Brain pericyte (primary cell): ENCODE data around the gene TLNRD1.

Experiments
- DNase-seq: peaks from one replicate; pipeline ENCODE4 v3.0.0-alpha.2; 2012; ENCODE audit warnings: low read depth, low spot score

TLNRD1 gene

GRCh38 chr15:81025721-81026370 lies 25.1 kb downstream of the TLNRD1 start:
- no peak for DNase-seq

DNA sequence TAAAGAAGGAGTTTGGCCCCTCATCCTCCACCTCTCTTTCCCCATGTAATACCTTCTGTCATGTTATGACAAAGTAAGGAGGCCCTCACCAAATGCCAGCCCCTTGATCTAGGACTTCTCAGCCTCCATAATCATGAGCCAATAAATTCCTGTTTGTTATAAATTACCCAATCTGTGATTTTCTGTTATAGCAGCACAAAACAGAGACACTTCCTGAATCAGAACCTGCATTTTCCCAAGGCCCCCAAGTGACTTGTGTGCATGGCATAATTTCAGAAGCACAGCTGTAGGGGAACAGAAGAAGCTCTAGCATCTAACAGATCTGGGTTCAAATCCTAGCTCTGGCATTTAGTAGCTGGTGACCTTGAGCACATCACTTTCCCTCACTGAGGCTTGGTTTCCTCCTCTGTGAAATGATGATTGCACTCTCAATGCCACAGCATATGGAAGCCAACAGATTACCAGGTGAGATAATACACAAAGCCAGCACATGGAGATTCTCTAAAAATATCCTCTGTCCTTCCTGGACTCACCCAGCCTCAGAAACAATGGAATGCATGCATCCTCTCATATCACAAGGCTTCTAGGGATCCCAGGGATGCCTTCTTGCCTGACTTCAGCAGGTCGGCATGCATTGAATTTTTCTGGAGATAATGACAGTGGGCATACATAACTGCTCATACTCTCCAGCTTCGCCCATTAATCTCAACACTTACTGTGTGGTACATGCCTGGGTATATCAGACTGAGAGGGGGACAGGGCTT lies 26.3 kb downstream of the TLNRD1 start:
- DNase-seq: no peak

GRCh38 chr15:81029414-81030300 lies 28.9 kb downstream of the TLNRD1 start:
- no peak for DNase-seq

GRCh38 chr15:81030301-81030750 lies 29.6 kb downstream of the TLNRD1 start:
- DNase-seq: no peak

DNA sequence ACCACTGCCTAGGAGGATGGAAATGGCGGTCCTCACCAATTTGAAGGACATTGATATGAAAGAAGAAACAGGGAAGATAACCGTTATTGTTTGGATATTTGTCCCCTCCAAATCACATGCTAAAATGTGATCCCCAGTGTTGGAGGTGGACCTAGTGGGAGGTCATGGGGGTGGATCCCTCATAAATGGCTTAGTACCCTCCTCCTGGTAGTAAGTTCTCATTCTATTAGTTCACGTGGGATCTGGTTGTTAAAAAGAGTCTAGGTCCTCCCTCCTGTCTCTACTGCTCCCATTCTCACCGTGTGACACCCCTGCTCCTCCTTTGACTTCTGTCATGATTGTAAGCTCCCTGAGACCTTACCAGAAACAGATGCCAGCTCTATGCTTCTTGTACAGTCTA lies 30.5 kb downstream of the TLNRD1 start:
- no peak for DNase-seq

DNA sequence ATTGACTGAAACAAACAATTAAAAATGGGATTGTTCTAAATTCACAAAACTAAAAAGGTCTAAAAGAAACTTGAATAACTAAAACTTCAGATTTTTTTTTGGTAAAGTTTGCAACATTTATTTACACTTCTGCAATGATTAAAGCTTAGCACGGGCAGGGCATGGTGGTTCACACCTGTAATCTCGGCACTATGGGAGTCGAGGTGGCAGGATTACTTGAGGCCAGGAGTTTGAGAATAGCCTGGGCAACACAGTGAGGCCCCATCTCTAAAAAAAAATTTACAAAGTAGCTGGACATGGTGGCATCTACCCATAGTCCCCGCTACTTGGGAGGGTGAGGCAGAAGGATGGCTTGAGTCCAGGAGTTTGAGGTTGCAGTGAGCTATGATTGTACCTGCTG lies 31.6 kb downstream of the TLNRD1 start:
- no peak for DNase-seq

DNA sequence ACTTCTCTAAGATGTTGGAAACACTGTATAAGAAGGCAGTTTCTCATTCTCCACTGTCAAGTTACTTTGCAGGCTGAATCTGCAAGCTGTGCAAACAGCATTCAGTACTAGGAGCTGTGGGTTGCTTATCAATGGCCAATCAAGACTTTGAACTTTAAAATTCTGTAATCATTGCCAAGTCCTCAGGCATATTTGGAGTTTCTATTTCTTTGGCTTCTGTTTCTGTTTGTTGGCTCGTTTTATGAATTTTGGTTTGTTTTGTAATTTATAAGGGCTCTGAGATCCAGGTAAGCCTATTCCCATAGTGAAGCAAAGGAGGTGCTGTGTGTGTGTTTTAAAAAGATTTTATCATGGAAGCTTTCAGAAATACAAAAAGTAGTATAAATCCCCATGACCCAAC lies 32.1 kb downstream of the TLNRD1 start:
- no peak for DNase-seq

DNA sequence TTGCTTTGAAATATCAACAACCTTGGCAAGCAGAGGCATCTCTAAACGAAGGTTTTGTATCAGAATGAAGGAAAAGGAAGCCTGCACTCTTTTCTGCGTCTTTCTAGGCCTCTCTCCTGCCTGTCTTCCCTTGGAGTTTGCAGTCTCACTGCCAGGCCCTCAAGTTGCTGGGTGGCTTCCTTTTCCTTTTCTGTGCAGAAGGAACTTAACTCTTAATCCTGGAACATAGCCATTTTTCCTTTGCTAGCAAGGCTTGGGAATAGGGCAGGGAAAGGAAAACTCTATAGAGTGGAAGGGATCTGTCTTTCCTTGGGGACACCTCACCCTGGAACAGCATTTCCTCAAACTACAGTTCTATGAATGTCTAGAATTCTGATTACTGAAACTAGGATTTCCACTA lies 32.8 kb downstream of the TLNRD1 start:
- no peak for DNase-seq

DNA sequence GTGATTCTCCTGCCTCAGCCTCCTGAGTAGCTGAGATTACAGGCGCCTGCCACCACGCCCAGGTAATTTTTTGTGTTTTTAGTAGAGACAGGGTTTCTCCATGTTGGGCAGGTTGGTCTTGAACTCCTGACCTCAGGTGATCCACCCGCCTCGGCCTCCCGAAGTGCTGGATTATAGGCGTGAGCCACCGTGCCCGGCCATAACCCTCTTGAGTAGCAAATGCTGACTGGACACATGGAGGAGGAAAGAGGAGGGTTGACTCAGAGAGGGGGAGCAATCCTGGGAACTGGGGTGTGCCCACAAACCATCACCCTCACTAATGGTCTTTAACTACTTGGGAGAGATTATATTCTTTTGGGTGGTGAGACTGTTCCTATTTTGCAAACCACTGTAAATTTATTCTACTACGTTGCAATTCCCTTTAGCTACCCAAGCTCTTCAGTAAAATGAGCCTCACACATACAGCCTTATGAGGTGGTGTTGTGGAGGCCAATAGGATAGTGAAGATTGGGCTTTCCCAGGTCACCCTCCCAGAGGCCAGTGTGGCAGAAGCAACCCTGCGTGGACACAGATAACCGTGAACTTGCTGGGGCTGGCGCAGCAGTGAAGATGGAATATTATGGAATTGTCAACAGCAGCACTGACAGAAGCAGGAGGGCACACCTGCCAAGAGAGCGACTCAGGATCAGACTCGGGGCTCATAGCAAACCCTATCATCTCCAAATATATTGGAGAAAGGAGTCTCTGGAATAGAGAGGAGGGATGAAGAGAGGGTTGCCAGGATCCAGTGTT lies 37.4 kb downstream of the TLNRD1 start:
- no peak for DNase-seq

- no peak for DNase-seq
Measured at GRCh38 chr15:81038975-81039607, 38.4 kb downstream of the TLNRD1 start.

- DNase-seq: no peak
Measured at GRCh38 chr15:81040757-81041156, 40.0 kb downstream of the TLNRD1 start.

DNA sequence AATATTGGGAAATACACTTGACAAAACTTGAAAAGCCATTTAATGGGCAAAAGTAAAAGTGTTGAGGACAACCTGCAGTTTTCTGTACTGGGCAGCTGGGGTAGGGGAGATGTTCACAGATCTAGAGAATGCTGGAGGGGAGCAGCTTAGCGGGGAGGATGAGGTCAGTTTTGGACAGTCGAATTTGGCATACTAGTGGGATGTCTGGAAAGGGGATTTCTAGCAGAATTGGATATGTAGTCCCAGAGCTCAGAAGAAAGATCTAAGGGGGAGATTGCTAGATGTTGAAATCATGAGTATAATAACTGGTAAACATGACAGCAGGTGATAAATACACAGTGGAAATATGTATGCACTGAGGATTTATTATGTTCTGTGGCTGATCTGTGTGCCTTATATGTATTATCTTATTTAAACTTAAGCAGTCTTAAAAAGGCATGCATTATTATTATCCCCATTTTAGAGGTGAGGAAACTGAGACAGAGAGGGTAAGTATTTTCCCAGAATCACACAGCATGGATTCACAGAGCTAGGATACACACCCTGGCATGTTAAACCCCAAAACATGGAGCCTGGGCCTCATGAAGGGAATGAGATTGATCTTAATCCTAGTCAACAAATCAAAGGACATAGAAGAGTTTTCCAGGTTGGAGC lies 42.7 kb downstream of the TLNRD1 start:
- no peak for DNase-seq

DNA sequence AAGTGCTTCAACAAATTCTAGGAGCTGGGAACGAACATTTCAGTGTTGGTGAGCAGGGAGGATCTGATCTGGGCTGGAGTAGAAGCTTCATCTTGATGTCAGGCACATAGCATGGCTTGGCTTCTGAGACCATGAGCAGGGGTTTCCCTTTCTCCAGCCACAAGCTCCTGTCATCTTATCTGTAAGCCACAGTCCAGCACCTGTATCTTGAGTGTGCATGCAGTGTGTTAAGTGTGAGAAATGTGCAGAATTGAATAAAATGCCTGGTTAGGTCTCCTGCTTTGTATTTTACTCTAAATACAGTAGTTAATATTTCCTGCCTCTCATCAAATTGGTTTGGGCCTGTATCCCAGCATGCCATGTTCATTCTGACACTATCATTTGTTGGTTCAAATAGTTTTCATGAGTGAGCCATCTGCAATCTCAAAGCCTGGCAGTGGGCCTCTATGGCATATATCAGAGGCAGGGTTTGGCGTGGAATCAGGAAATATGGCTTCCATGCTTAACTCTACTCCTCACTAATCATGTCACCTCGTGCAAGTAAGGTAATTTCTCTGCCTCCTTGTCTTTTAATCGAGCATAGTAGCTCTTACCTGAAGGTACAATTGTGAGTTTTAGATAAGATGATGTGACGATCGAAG lies 43.3 kb downstream of the TLNRD1 start:
- no peak for DNase-seq

DNA sequence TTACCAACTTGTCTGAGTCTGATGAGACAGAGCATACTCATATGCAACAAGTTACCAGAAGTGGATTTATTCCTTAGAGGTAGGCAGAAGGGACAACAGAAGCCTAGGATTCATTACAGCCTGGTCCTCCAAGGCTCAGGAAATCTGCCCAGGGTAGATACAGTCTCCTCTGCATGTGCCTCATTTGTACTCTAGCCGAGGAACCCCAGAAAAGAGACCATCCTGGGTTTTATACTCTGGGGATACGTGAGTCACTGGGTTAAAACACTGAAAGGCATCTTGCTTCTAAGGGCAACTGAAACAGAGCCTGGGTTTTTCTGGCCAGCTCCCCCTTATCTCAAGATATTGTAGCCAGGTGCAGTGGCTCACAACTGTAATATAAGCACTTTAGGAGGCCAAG lies 45.6 kb downstream of the TLNRD1 start:
- DNase-seq: no peak

- no peak for DNase-seq
Measured at GRCh38 chr15:81047928-81048327, 47.2 kb downstream of the TLNRD1 start.

DNA sequence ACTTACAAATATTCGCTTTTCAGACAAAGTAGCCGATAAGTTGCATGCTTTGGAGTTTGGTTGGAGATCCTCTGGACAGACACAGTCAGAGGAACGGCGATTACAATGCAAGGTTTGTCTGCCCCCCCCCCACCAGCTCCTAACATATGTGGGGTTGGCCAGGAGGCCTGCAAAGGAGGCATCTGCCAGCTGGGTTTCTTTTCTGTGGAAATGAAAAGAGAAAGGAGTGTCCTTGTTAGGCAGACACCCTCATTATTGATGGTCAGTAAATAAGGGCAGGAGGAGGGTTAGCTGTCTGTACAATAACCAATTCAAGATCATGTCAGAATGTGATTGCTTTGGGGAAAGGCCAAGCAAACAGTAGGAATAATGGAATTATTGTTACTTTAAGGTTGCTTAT lies 49.1 kb downstream of the TLNRD1 start:
- no peak for DNase-seq

DNA sequence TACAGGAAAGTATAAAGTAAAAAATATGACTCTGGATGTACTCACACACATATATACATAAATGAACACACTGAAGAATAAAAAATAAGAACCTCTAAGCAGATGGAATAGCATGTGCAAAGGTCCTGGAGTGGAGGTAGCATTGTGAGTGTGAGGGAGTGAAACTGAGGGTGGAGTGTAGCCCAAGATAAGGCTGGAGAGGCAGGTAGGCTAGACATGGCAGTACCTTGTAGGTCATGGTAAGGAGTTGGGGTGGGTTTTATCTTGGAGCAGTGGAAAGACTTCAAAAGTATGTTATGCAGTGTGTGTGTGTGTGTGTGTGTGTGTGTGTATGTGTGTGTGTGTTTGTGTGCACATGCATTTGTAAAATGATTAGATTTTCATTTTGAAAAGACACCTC lies 49.5 kb downstream of the TLNRD1 start:
- no peak for DNase-seq

GRCh38 chr15:81050805-81051204 lies 50.1 kb downstream of the TLNRD1 start:
- DNase-seq: no peak

GRCh38 chr15:81052046-81052445 lies 51.3 kb downstream of the TLNRD1 start:
- DNase-seq: no peak

- DNase-seq: no peak
Measured at GRCh38 chr15:81053621-81054020, 52.9 kb downstream of the TLNRD1 start.
